Measurements from ENCODE around the gene KCTD17. TPM values are rescaled to one million over a fixed set of nuclear protein-coding genes. Genes with fewer than 3 reads are reported as not detected.

Gene KCTD17
- total RNA-seq, 1 donor from 2014 or later: 28.9 TPM

- ATAC-seq (ENCODE audit: low read depth) (no peak), DNase-seq (no peak)
- H3K27me3 Mint-ChIP-seq: no peaks in the 10 kb centered on the region
- H3K27ac Mint-ChIP-seq: no peak overlapping the region
- no peaks in the 10 kb centered on the region for H3K9me3 Mint-ChIP-seq
- peaks cover 2% of the 10 kb centered on the region for H3K36me3 Mint-ChIP-seq (ENCODE audit: low read depth)
- TF ChIP-seq, protein P1, sequence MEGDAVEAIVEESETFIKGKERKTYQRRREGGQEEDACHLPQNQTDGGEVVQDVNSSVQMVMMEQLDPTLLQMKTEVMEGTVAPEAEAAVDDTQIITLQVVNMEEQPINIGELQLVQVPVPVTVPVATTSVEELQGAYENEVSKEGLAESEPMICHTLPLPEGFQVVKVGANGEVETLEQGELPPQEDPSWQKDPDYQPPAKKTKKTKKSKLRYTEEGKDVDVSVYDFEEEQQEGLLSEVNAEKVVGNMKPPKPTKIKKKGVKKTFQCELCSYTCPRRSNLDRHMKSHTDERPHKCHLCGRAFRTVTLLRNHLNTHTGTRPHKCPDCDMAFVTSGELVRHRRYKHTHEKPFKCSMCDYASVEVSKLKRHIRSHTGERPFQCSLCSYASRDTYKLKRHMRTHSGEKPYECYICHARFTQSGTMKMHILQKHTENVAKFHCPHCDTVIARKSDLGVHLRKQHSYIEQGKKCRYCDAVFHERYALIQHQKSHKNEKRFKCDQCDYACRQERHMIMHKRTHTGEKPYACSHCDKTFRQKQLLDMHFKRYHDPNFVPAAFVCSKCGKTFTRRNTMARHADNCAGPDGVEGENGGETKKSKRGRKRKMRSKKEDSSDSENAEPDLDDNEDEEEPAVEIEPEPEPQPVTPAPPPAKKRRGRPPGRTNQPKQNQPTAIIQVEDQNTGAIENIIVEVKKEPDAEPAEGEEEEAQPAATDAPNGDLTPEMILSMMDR (IDR thresholded peaks at IDR 0.05): no peak
- intact Hi-C loops (cut with micrococcal nuclease): no loop called here
- no peak overlapping the region for H3K4me3 Mint-ChIP-seq
- ChIA-PET CTCF (no interaction called here), POLR2A (no interaction called here)
- peaks cover 18% of the 10 kb centered on the region for H3K4me1 Mint-ChIP-seq
Observed at GRCh38 chr22:37023743-37024338, 27.7 kb upstream of the KCTD17 start.

- H3K9me3 Mint-ChIP-seq: no peaks in the 10 kb centered on the region
- H3K27ac Mint-ChIP-seq: no peak overlapping the region
- intact Hi-C loops (cut with micrococcal nuclease): no loop called here
Observed at GRCh38 chr22:37024339-37025157, 27.0 kb upstream of the KCTD17 start.

GRCh38 chr22:37025500-37026070 lies 26.0 kb upstream of the KCTD17 start:
- no peak overlapping the region for H3K4me3 Mint-ChIP-seq
- H3K9me3 Mint-ChIP-seq: no peaks in the 10 kb centered on the region
- POLR2A ChIA-PET: interaction anchor here (0.6 kb wide), 1 partner anchor 1029 kb away, joined by 6 read pairs; no protein-coding TSS in a partner anchor

More at GRCh38 chr22:37024339-37025157, 27.0 kb upstream of the KCTD17 start:
- DNase-seq: no peak
- no peaks in the 10 kb centered on the region for H3K27me3 Mint-ChIP-seq
- CTCF ChIA-PET: no interaction called here
- POLR2A ChIA-PET: interaction anchor here (0.6 kb wide), 1 partner anchor 1028 kb away, joined by 6 read pairs; no protein-coding TSS in a partner anchor
- TF ChIP-seq, protein P1 (IDR thresholded peaks at IDR 0.05): no peak
- peaks cover 2% of the 10 kb centered on the region for H3K36me3 Mint-ChIP-seq (ENCODE audit: low read depth)
- peaks cover 18% of the 10 kb centered on the region for H3K4me1 Mint-ChIP-seq
- H3K4me3 Mint-ChIP-seq: no peak overlapping the region
- ATAC-seq (ENCODE audit: low read depth): no peak

DNA sequence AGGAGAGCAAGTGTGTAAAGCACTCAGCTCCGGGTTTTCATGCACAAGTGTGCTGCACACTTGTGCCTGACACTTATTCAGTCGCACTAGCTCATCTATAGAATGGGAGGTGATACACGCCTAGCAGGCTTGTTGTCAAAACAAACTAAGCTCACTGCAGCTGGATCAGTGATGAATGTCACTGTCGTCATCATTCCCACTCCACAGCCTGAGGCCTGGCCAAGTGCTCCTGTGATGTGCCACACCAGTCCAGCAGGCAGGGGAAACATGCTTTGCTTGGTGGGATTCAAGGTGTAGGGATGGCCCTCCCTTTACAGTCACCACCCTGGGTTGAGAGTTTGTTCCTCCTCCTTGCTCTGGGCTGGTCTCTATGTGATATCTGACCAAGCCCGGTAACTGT lies 25.2 kb upstream of the KCTD17 start:
- DNase-seq: no peak
- no peak for ATAC-seq (ENCODE audit: low read depth)
- peaks cover 6% of the 10 kb centered on the region for H3K4me1 Mint-ChIP-seq
- no peak overlapping the region for H3K4me3 Mint-ChIP-seq
- H3K27me3 Mint-ChIP-seq: no peaks in the 10 kb centered on the region
- intact Hi-C loops (cut with micrococcal nuclease): no loop called here
- ChIA-PET POLR2A (no interaction called here), CTCF (no interaction called here)
- peaks cover 2% of the 10 kb centered on the region for H3K36me3 Mint-ChIP-seq (ENCODE audit: low read depth)
- no peak overlapping the region for H3K27ac Mint-ChIP-seq
- TF ChIP-seq, protein P1 (IDR thresholded peaks at IDR 0.05): no peak
- no peaks in the 10 kb centered on the region for H3K9me3 Mint-ChIP-seq

More at GRCh38 chr22:37025500-37026070, 26.0 kb upstream of the KCTD17 start:
- no peak overlapping the region for H3K27ac Mint-ChIP-seq
- no peak for ATAC-seq (ENCODE audit: low read depth)
- CTCF ChIA-PET: no interaction called here
- H3K27me3 Mint-ChIP-seq: no peaks in the 10 kb centered on the region
- TF ChIP-seq, protein P1 (IDR thresholded peaks at IDR 0.05): no peak
- intact Hi-C loops (cut with micrococcal nuclease): no loop called here
- H3K4me1 Mint-ChIP-seq: peaks cover 9% of the 10 kb centered on the region
- peaks cover 2% of the 10 kb centered on the region for H3K36me3 Mint-ChIP-seq (ENCODE audit: low read depth)
- DNase-seq: no peak

DNA sequence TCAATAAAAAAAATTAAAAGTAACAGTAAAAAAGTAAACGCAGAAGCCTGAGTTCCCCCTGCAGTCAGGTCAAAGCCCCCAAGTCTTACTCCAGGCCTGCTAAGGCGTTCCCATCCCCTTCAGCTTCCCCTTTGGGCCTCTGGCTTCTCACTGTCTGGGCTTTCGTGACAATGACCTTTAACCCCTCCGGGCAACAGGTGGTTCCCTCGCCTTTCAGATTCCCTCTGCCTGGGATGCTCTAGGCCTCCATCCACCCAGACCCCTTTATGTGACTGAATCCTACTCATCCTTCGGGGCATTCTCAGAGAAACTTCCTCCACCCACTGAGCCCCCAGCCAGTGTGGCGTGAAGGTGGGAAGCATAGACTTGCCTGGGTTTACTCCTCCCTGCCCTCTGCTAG lies 24.0 kb upstream of the KCTD17 start:
- ChIA-PET POLR2A (interaction anchor here (0.7 kb wide), 1 partner anchor 18 kb away, joined by 3 read pairs; no protein-coding TSS in a partner anchor), CTCF (no interaction called here)
- H3K4me1 Mint-ChIP-seq: no peaks in the 10 kb centered on the region
- DNase-seq (no peak), ATAC-seq (ENCODE audit: low read depth) (no peak)
- H3K9me3 Mint-ChIP-seq: no peaks in the 10 kb centered on the region
- no peak overlapping the region for H3K4me3 Mint-ChIP-seq
- TF ChIP-seq, protein P1 (IDR thresholded peaks at IDR 0.05): no peak
- no peaks in the 10 kb centered on the region for H3K27me3 Mint-ChIP-seq
- peaks cover 2% of the 10 kb centered on the region for H3K36me3 Mint-ChIP-seq (ENCODE audit: low read depth)
- no peak overlapping the region for H3K27ac Mint-ChIP-seq
- intact Hi-C loops (cut with micrococcal nuclease): no loop called here

All from activated B cell treated with CpG ODN at 0.5 μM for 24 hours (primary cell).